ENCODE measurements around the gene C16orf92.
"Not testable (repeated sequence)": the region's sequence is repeated elsewhere in the genome, so short reads cannot be mapped to it uniquely, and the experiment has no call there.

The C16orf92 gene

DNA sequence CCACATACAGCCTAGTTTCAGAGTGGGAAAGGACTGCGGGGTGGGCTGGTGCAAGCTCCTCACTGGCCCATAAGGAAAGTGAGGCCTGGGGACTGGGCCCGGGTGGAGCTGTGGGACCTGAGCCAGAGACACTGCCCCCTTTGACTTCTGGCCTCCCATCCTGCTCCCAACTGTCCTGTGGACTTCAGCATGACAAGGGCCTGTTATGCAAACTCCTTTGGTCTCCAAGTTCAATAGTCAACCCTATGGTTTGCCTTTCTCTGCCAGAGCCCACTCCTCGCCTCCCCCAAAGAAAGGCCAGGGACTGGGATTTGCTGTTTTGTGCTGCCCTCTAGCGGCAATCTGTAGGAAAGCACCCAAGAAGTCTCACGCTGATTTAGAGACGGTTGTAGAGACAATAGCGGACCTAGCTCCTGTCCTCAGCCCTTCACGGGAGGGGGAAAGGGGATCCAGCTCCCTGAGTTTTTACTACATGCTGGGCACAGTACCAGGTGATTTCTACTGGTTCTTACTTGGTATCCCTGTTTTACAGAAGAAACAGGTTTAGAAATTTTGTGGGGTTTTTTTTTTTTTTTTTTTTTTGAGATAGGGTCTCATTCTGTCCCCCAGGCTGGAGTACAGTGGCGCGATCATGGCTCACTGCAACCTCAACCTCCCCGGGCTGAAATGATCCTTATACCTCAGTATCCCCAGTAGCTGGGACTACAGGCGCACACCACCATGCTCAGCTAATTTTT is 9.3 kb downstream of the C16orf92 start:
- peak; percentile 87 for DNase-seq
- Histone ChIP-seq H3K4me3 (ENCODE audit: low read depth, low read length) (no peak overlapping the region), H3K36me3 (peaks cover 16% of the 10 kb centered on the region), H3K9me3 (ENCODE audit: severe bottlenecking) (no peaks in the 10 kb centered on the region), H3K27me3 (ENCODE audit: insufficient read depth, low read depth, severe bottlenecking) (no peaks in the 10 kb centered on the region), H3K27ac (peak overlapping the region; percentile 93)
- TF ChIP-seq, protein P1, sequence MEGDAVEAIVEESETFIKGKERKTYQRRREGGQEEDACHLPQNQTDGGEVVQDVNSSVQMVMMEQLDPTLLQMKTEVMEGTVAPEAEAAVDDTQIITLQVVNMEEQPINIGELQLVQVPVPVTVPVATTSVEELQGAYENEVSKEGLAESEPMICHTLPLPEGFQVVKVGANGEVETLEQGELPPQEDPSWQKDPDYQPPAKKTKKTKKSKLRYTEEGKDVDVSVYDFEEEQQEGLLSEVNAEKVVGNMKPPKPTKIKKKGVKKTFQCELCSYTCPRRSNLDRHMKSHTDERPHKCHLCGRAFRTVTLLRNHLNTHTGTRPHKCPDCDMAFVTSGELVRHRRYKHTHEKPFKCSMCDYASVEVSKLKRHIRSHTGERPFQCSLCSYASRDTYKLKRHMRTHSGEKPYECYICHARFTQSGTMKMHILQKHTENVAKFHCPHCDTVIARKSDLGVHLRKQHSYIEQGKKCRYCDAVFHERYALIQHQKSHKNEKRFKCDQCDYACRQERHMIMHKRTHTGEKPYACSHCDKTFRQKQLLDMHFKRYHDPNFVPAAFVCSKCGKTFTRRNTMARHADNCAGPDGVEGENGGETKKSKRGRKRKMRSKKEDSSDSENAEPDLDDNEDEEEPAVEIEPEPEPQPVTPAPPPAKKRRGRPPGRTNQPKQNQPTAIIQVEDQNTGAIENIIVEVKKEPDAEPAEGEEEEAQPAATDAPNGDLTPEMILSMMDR (IDR thresholded peaks at IDR 0.05; ENCODE audit: low read depth, low read length), result peak; percentile 81

DNA sequence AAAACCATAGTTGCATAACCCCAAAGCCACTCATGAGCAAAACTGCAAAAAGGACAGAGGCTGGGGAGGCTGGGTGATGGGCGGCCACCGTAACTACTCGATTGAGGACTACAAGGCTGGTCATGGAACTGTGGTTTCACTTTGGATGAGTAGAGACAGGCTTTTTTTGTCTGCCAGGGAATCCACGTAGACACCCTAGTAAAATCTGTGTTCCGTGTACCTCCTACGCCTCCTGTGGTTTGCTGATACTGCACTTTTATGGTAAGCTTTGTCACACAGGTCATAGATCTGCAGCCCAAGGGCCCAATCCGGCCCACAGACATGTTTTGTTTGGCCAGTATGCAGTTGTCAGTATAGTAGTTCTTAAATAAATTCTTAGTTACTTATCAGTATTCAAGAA is 10.3 kb downstream of the C16orf92 start:
- TF ChIP-seq, protein P1 (IDR thresholded peaks at IDR 0.05; ENCODE audit: low read depth, low read length), result no peak

DNA sequence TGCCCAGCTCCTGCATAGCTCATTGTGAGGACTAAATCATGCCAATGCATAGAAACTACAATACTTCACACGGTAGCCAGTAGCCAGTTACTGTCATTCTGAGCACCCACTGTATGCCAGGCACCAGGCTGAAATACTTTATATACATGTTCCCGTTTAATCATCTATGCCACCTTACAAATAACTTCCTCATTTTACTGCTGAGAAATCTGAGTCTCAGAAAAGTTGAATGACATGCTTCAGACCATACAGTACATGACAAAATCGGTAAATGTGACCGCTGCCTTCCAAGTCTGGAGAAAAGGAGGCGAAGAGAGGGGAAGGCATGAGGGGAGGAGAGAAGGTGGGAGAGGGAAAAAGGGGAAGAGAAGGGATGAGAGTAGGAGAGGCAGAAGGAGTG is 17.2 kb downstream of the C16orf92 start:
- no peak overlapping the region for H3K27ac ChIP-seq
- TF ChIP-seq, protein P1 (IDR thresholded peaks at IDR 0.05; ENCODE audit: low read depth, low read length), result no peak
- no peak for DNase-seq
- H3K27me3 ChIP-seq (ENCODE audit: insufficient read depth, low read depth, severe bottlenecking), result no peaks in the 10 kb centered on the region
- H3K4me3 ChIP-seq (ENCODE audit: low read depth, low read length), result no peak overlapping the region
- no peaks in the 10 kb centered on the region for H3K36me3 ChIP-seq
- no peaks in the 10 kb centered on the region for H3K9me3 ChIP-seq (ENCODE audit: severe bottlenecking)

More for the DNA sequence above, 10.3 kb downstream of the C16orf92 start:
- H3K36me3 ChIP-seq, result peaks cover 10% of the 10 kb centered on the region
- H3K27me3 ChIP-seq (ENCODE audit: insufficient read depth, low read depth, severe bottlenecking), result no peaks in the 10 kb centered on the region
- H3K27ac ChIP-seq, result no peak overlapping the region
- no peak for DNase-seq
- H3K4me3 ChIP-seq (ENCODE audit: low read depth, low read length), result no peak overlapping the region
- H3K9me3 ChIP-seq (ENCODE audit: severe bottlenecking), result no peaks in the 10 kb centered on the region

DNA sequence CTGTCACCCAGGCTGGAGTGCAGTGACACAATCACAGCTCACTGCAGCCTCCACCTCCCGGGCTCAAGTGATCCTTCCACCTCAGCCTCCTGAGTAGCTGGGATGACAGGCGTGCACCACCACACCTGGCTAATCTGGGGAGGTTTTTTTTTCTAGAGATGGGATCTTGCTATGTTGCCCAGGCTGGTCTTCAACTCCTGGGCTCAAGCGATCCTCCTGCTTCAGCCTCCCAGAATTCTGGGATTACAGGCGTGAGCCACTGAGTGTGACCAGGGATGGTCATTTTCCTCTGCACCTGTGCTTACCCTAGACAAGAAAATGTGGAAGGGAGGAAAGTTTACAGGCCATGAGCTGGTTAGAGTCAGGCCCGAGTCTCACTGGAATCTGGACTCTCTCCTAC is 17.7 kb downstream of the C16orf92 start:
- not testable (repeated sequence) for H3K9me3 ChIP-seq (ENCODE audit: severe bottlenecking); H3K27ac ChIP-seq; DNase-seq; H3K4me3 ChIP-seq (ENCODE audit: low read depth, low read length); H3K27me3 ChIP-seq (ENCODE audit: insufficient read depth, low read depth, severe bottlenecking); H3K36me3 ChIP-seq

DNA sequence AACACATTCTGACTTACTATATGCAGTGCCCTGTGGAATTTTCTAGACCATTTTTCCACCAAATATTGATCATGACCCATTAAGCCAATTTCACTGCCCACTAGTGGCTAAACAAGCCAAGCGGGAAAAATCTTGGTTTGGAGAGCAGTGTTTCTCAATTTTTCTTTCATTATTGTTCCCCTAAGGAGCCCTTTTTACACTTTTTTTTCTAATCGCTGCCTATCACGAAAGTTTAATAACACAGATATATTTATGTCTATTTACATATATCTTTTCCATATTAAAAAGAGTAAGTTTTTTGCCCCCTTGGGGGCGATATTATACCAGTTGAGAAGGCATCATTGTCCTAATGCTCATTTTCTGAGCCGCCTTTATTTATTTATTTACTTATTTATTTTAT is 18.8 kb downstream of the C16orf92 start:
- DNase-seq, result no peak
- Histone ChIP-seq H3K36me3 (no peaks in the 10 kb centered on the region), H3K27ac (no peak overlapping the region), H3K9me3 (ENCODE audit: severe bottlenecking) (no peaks in the 10 kb centered on the region), H3K27me3 (ENCODE audit: insufficient read depth, low read depth, severe bottlenecking) (no peaks in the 10 kb centered on the region), H3K4me3 (ENCODE audit: low read depth, low read length) (no peak overlapping the region)
- TF ChIP-seq, protein P1 (IDR thresholded peaks at IDR 0.05; ENCODE audit: low read depth, low read length), result 0 out of 2 replicates have a peak, but pooled peaks have one; percentile 28

DNA sequence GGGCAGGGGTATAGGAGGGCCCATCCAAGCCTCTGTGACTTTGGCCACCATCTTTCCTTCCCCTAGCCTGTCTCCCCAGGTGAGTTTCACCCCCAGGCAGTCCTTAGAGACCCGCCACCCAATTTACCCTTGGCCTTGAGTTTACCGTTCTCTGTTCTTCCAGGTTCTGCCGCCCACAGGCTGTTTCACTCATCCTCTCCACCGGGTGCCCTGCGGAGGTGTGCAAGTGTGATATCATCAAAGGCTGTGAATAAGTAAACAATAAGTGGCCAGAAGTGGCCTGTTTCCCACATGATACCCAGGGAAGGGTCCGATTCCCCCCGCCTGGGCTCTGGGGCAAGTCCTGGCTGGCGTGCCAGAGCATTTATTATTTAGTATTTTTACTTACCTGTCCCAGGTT is 23.2 kb downstream of the C16orf92 start:
- no peak overlapping the region for H3K27ac ChIP-seq
- H3K4me3 ChIP-seq (ENCODE audit: low read depth, low read length), result no peak overlapping the region
- no peaks in the 10 kb centered on the region for H3K9me3 ChIP-seq (ENCODE audit: severe bottlenecking)
- H3K36me3 ChIP-seq, result no peaks in the 10 kb centered on the region
- TF ChIP-seq, protein P1 (IDR thresholded peaks at IDR 0.05; ENCODE audit: low read depth, low read length), result no peak
- no peaks in the 10 kb centered on the region for H3K27me3 ChIP-seq (ENCODE audit: insufficient read depth, low read depth, severe bottlenecking)
- no peak for DNase-seq
